ENCODE results near the gene PRL.

The PRL gene

GRCh38 chr6:22313796-22314195 lies 17.0 kb upstream of the PRL start:
- TF ChIP-seq POLR2A (IDR thresholded peaks at IDR 0.05; ENCODE audit: low read depth, low read length), result no peak
- DNase-seq (ENCODE audit: insufficient read length, low spot score) (no peak), FAIRE-seq (no peak)

- DNase-seq (ENCODE audit: insufficient read length, low spot score), result no peak
- no peak for TF ChIP-seq POLR2A (IDR thresholded peaks at IDR 0.05; ENCODE audit: low read depth, low read length)
- no peak for FAIRE-seq
Measured at GRCh38 chr6:22308939-22309338, 12.1 kb upstream of the PRL start.

GRCh38 chr6:22306741-22307466 lies 10.1 kb upstream of the PRL start:
- no peak for TF ChIP-seq POLR2A (IDR thresholded peaks at IDR 0.05; ENCODE audit: low read depth, low read length)
- peak; percentile 23 for FAIRE-seq
- no peak for DNase-seq (ENCODE audit: insufficient read length, low spot score)

- TF ChIP-seq POLR2A (IDR thresholded peaks at IDR 0.05; ENCODE audit: low read depth, low read length), result no peak
- DNase-seq (ENCODE audit: insufficient read length, low spot score) (no peak), FAIRE-seq (no peak)
Measured at GRCh38 chr6:22302838-22303237, 6.0 kb upstream of the PRL start.

- DNase-seq (ENCODE audit: insufficient read length, low spot score) (no peak), FAIRE-seq (no peak)
- TF ChIP-seq POLR2A (IDR thresholded peaks at IDR 0.05; ENCODE audit: low read depth, low read length), result no peak
Measured at GRCh38 chr6:22300273-22300998, 3.6 kb upstream of the PRL start.

GRCh38 chr6:22298475-22298890 lies 1.6 kb upstream of the PRL start:
- TF ChIP-seq POLR2A (IDR thresholded peaks at IDR 0.05; ENCODE audit: low read depth, low read length), result no peak
- FAIRE-seq (no peak), DNase-seq (ENCODE audit: insufficient read length, low spot score) (no peak)

GRCh38 chr6:22296067-22296466 lies 769 bp downstream of the PRL start:
- no peak for FAIRE-seq
- TF ChIP-seq POLR2A (IDR thresholded peaks at IDR 0.05; ENCODE audit: low read depth, low read length), result no peak
- no peak for DNase-seq (ENCODE audit: insufficient read length, low spot score)

- no peak for DNase-seq (ENCODE audit: insufficient read length, low spot score)
- no peak for FAIRE-seq
- TF ChIP-seq POLR2A (IDR thresholded peaks at IDR 0.05; ENCODE audit: low read depth, low read length), result no peak
Measured at GRCh38 chr6:22295145-22295544, 1.7 kb downstream of the PRL start.

GRCh38 chr6:22294301-22294700 lies 2.5 kb downstream of the PRL start:
- TF ChIP-seq POLR2A (IDR thresholded peaks at IDR 0.05; ENCODE audit: low read depth, low read length), result no peak
- no peak for FAIRE-seq
- DNase-seq (ENCODE audit: insufficient read length, low spot score), result no peak

- DNase-seq (ENCODE audit: insufficient read length, low spot score) (no peak), FAIRE-seq (no peak)
- no peak for TF ChIP-seq POLR2A (IDR thresholded peaks at IDR 0.05; ENCODE audit: low read depth, low read length)
Measured at GRCh38 chr6:22290045-22290444, 6.8 kb downstream of the PRL start.

GRCh38 chr6:22288721-22289120 lies 8.1 kb downstream of the PRL start:
- FAIRE-seq (no peak), DNase-seq (ENCODE audit: insufficient read length, low spot score) (no peak)
- TF ChIP-seq POLR2A (IDR thresholded peaks at IDR 0.05; ENCODE audit: low read depth, low read length), result no peak

- TF ChIP-seq POLR2A (IDR thresholded peaks at IDR 0.05; ENCODE audit: low read depth, low read length), result no peak
- DNase-seq (ENCODE audit: insufficient read length, low spot score), result no peak
- no peak for FAIRE-seq
Measured at GRCh38 chr6:22284666-22285065, 12.2 kb downstream of the PRL start.

GRCh38 chr6:22281341-22282085 lies 15.3 kb downstream of the PRL start:
- DNase-seq (ENCODE audit: insufficient read length, low spot score) (no peak), FAIRE-seq (no peak)
- TF ChIP-seq POLR2A (IDR thresholded peaks at IDR 0.05; ENCODE audit: low read depth, low read length), result no peak

- no peak for TF ChIP-seq POLR2A (IDR thresholded peaks at IDR 0.05; ENCODE audit: low read depth, low read length)
- FAIRE-seq (no peak), DNase-seq (ENCODE audit: insufficient read length, low spot score) (no peak)
Measured at GRCh38 chr6:22279427-22279826, 17.4 kb downstream of the PRL start.
